Neuron (in vitro differentiated cells): ENCODE measurements around the gene IP6K3.

ENCODE experiments used
- H2AFZ ChIP-seq: one replicate; pipeline ENCODE4 v1.6.1; 2013; ENCODE audit warnings: low read depth, mild to moderate bottlenecking, inconsistent platforms, low read length, moderate library complexity
- H3K27me3 ChIP-seq: one replicate; pipeline ENCODE4 v1.6.1; 2013; ENCODE audit warnings: low read length; ENCODE audit not compliant: insufficient read depth
- H3K36me3 ChIP-seq: one replicate; pipeline ENCODE4 v1.6.1; 2013; ENCODE audit warnings: low read length; ENCODE audit not compliant: insufficient read depth
- H3K4me1 ChIP-seq: one replicate; pipeline ENCODE4 v1.6.1; 2013; ENCODE audit warnings: low read length; ENCODE audit not compliant: insufficient read depth
- H3K4me3 ChIP-seq: 2 replicates; pipeline ENCODE4 v1.5.1; 2013; ENCODE audit warnings: mild to moderate bottlenecking, low read length, moderate library complexity
- H3K9me3 ChIP-seq: one replicate; pipeline ENCODE4 v1.6.1; 2013; ENCODE audit warnings: low read length

IP6K3 gene

DNA sequence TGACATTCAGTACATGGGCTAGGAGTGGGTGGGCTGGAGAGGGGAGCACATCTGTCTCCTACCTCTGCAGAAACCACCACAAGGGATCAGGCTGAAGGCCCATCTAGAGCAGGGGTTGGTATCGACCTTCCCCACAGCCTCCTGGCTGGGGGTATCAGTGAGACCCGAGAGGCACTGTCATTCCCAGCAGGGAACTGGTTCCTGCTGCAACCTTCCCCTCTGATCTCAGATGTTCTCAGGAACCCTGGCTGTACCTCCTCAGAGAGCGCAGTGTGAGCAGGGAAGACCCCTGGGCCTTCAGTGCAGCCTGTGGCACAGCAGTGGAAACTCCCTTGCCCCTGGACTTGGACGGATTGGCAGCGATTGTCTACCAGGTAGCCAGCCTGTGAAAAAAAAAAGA, 7.8 kb downstream of the IP6K3 start:
- H3K4me3 ChIP-seq = no peak overlapping the region
- H3K36me3 ChIP-seq = no peaks in the 10 kb centered on the region
- no peak overlapping the region for H2AFZ ChIP-seq
- H3K27me3 ChIP-seq = peaks cover 9% of the 10 kb centered on the region
- H3K9me3 ChIP-seq = no peaks in the 10 kb centered on the region
- no peaks in the 10 kb centered on the region for H3K4me1 ChIP-seq

DNA sequence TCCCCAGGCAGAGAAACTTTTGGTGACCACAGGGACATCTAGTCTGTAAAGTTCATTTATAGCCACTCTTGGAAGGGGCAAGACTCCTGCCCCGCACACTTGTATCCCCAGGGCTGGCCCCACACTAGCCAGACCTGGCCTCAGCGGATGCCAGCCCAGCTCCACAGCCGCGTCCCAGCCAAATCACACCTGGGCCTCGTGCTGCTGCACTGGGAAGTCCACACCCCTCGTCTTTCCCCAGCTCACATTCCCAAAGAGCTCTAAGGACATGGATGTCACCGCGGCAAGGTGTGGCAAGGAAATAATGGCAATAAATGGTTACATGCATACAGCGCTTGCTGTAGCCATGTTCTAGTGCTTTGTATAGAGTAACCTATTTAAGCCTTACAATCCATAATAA, 8.6 kb downstream of the IP6K3 start:
- H2AFZ ChIP-seq = no peak overlapping the region
- no peaks in the 10 kb centered on the region for H3K9me3 ChIP-seq
- no peak overlapping the region for H3K4me3 ChIP-seq
- H3K36me3 ChIP-seq = no peaks in the 10 kb centered on the region
- H3K4me1 ChIP-seq = no peaks in the 10 kb centered on the region
- peaks cover 9% of the 10 kb centered on the region for H3K27me3 ChIP-seq

DNA sequence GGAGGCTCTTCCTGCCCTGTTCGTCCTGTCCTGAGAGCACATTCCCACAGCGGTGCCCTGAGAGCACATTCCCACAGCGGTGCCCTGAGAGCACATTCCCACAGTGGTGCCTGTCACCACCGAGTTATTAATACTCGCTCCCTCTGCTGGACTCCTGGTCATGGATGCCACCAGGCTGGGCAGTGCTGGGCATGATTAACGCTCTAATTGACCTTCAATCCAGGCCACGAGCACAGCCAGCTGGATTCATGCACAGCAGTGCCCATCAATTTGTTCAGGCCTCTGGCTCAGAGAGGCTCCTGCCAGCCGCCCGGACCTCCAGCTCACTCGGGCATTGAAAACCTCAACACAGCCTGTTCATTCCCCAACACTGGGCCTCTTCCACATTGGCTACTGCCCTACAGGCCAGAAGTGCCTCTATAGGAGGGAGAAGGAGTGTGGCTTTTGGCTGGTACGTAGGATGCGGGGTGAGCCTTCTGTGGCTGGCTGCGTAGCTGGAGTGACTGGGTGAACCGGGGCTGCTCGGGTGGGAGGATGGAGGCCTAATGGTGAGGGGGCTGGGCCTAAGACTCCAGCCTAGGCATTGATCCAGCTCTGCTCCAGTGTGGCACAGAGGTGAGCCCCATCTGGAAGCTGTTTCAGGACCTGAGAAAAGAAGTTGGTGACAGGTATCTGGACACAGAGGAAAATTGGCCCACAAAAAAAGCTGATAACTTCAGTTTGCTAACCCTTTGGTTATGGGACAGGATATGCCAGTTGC, 9.3 kb downstream of the IP6K3 start:
- peaks cover 9% of the 10 kb centered on the region for H3K27me3 ChIP-seq
- no peak overlapping the region for H3K4me3 ChIP-seq
- no peaks in the 10 kb centered on the region for H3K4me1 ChIP-seq
- H2AFZ ChIP-seq = no peak overlapping the region
- no peaks in the 10 kb centered on the region for H3K36me3 ChIP-seq
- no peaks in the 10 kb centered on the region for H3K9me3 ChIP-seq

DNA sequence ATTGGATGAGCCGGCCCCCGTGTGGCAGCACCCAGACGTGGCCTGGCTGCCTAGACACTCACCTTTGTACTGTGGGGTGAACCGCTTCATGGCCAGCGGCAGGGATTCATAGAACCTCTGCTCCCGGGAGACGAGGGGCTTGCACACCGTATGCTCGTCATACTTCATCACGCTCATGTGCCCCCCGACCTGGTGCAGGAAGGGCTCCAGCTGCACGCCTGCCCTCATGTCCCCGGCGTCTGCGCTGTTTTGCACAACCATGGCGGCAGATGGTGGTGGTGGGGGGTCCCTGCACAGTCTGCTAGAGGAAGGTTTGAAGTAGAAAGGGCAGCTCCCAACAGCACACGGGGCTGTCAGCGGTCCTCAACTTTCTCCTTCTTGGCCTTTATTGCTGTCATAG, 11.5 kb downstream of the IP6K3 start:
- no peaks in the 10 kb centered on the region for H3K9me3 ChIP-seq
- no peaks in the 10 kb centered on the region for H3K36me3 ChIP-seq
- peaks cover 5% of the 10 kb centered on the region for H3K27me3 ChIP-seq
- H2AFZ ChIP-seq = no peak overlapping the region
- no peaks in the 10 kb centered on the region for H3K4me1 ChIP-seq
- no peak overlapping the region for H3K4me3 ChIP-seq

DNA sequence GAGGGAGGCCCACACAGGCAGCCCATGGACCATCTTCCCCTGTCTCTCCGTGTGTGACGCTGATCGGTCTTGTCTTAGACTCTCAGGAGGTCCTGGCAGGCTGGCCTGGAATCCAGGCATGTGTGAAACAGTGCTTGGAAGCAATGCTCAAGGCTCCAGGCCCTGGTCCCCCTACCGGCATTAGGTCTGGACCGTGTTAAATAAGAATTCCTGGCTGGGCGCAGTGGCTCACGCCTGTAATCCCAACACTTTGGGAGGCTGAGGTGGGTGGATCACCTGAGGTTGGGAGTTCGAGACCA, 13.0 kb downstream of the IP6K3 start:
- no peak overlapping the region for H2AFZ ChIP-seq
- peaks cover 5% of the 10 kb centered on the region for H3K27me3 ChIP-seq
- no peaks in the 10 kb centered on the region for H3K4me1 ChIP-seq
- no peaks in the 10 kb centered on the region for H3K36me3 ChIP-seq
- H3K9me3 ChIP-seq = no peaks in the 10 kb centered on the region
- H3K4me3 ChIP-seq = no peak overlapping the region

DNA sequence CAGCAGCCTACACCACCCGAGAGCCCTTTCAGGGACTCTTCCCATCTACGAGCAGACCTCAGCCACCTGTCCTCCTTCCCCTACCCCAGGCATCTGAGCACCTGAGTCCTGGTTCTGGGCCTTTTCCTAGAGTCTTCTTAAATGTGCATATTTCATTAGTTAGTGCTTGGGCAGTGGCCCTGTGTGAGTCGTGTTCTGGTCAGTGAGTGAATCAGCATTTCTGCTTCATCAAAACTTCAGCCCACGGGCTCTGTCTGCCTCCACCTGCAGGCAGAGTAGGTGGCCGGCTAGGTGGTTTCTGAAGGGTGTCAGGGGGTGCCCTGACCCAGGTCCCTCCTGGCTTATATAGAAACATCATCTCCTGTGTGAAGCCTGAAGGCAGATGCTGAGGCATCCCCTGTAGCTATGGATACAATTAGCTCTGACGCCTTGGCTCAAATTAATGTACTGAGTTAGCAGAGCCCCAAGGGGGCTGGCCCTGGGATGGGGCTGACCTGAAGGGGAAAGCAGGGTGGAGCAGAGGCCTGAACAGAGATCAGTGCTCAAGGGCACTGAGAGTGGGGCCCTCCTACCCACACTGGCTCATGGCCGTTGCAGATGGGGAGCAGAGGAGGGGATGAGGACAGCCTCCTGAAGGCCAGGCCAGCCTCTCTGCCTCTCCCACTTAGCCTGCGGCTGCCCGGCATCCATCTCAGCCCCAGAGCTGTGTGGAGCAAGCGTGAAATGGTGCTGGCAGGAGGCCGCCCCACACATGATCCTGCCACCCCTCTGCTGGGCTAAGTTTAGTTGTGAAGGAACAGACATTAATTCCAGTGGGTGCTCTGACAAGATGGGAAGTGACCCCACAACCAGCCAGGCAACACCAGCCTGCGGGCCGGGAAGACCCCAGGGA, 13.6 kb downstream of the IP6K3 start:
- H3K36me3 ChIP-seq = no peaks in the 10 kb centered on the region
- peaks cover 4% of the 10 kb centered on the region for H3K27me3 ChIP-seq
- no peak overlapping the region for H3K4me3 ChIP-seq
- no peaks in the 10 kb centered on the region for H3K4me1 ChIP-seq
- no peak overlapping the region for H2AFZ ChIP-seq
- H3K9me3 ChIP-seq = no peaks in the 10 kb centered on the region

DNA sequence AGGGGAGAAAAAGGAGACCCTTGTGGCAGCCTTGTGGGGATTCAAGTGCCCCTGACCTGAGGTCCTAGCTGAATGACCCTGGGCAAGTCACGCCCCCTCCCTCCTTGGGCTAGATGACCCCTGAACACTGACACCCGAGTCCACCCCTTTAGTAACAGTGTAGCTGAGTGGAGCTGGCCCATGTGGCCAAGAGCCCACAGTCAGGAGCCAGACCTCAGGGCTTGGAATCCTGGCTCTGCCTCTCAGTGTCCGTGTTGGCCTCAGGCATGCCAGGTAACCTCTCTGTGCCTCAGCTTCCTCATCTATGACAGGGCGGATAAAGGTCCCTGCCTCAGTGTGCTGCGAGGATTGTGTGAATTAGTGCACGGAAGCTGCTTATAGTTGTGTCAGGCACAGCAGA, 14.3 kb downstream of the IP6K3 start:
- Histone ChIP-seq H3K4me3 (no peak overlapping the region), H3K36me3 (no peaks in the 10 kb centered on the region), H2AFZ (no peak overlapping the region), H3K27me3 (peaks cover 3% of the 10 kb centered on the region), H3K4me1 (no peaks in the 10 kb centered on the region), H3K9me3 (no peaks in the 10 kb centered on the region)

DNA sequence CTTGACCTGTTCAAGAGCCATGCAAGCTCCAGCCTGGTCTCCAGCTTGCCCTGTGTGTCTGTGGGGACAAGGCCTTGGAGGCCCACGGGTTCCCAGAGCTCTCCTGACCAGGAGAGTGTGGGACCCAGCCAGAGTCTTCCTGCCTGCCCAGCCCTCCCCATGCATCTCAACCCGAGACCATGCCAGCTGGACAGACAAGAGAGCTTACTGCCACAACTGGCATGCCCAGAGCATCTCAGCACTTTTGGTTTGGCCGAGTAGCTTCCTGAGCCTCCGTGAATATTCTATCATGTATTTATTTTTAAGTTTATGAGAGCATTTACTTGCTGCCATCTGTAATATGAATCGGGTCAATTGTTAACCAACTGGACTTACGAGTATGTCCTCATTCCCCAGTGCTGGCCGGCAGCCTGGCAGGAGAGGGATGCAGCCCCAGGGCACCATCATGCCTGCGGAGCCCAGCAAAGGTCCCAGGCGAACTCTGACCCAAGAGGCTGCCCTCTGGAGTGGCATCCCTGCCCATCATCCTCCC, 14.9 kb downstream of the IP6K3 start:
- no peak overlapping the region for H3K4me3 ChIP-seq

DNA sequence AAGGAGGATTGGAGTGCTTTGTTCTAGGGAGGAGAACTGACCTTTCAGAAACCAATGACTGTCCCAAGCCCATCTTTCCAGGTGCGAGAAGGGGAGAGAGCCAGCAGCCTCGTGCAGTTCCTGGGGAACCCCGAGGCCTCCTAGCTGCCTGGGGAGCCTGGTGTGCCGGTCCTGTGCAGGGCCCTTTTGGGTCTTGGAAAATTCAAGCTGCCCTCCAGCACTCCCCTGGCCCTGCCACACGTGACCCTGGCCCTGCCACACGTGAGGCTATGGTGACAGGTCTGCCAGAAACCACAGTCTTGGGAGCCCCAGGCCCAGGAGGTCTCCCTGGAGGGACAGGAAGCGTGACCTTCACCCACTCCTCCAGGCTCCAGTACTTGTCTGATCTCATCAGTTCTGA, 15.7 kb downstream of the IP6K3 start:
- Histone ChIP-seq H2AFZ (no peak overlapping the region), H3K36me3 (no peaks in the 10 kb centered on the region), H3K4me1 (no peaks in the 10 kb centered on the region), H3K9me3 (no peaks in the 10 kb centered on the region), H3K4me3 (no peak overlapping the region), H3K27me3 (peaks cover 3% of the 10 kb centered on the region)

More for the DNA sequence above, 14.9 kb downstream of the IP6K3 start:
- Histone ChIP-seq H3K9me3 (no peaks in the 10 kb centered on the region), H3K36me3 (no peaks in the 10 kb centered on the region), H2AFZ (no peak overlapping the region), H3K4me1 (no peaks in the 10 kb centered on the region), H3K27me3 (peaks cover 3% of the 10 kb centered on the region)

DNA sequence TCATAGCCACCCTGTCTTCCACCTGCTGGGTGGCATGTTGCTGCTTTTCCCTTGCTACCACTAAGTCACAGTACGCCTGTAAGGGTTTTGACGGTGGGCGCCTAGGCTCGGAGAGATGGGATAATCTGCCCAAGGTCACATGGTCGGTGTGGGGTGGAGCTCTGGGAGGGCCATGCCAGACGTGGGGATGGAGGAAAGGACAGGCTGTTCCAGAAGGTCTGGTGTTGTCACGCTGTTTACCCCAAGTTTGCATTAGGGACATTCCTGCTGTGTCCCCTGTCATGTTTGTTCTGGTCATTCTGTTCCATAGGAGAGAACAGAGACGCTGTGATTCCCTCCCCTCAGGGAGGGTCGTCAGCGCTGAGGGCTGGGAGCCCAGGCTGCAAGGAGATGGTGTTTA, 16.1 kb downstream of the IP6K3 start:
- H3K4me1 ChIP-seq = no peaks in the 10 kb centered on the region

DNA sequence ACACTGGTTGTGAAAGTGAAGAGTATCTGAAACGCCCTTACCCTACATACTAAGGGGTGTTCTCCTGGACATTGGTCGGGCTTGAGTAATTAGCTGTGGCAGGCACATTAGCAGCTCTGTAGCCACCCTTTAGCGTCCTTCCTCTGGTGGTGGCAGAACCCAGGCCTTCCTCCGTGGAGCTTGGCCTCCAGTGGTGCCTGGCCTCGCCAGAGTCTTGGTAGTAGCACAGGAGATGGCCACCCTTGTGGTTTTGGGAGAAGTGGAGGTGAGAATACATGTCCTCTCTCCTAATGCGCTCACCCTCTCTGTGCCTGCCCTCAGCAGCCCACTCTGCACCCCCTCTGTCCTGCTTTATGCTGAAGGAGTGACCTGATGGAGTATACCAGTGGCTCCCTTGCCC, 17.6 kb downstream of the IP6K3 start:
- Histone ChIP-seq H2AFZ (no peak overlapping the region), H3K27me3 (peaks cover 3% of the 10 kb centered on the region), H3K36me3 (no peaks in the 10 kb centered on the region), H3K9me3 (no peaks in the 10 kb centered on the region), H3K4me1 (no peaks in the 10 kb centered on the region), H3K4me3 (no peak overlapping the region)

More for the DNA sequence above, 16.1 kb downstream of the IP6K3 start:
- no peak overlapping the region for H2AFZ ChIP-seq
- no peak overlapping the region for H3K4me3 ChIP-seq
- H3K27me3 ChIP-seq = peaks cover 3% of the 10 kb centered on the region
- H3K36me3 ChIP-seq = no peaks in the 10 kb centered on the region
- no peaks in the 10 kb centered on the region for H3K9me3 ChIP-seq

DNA sequence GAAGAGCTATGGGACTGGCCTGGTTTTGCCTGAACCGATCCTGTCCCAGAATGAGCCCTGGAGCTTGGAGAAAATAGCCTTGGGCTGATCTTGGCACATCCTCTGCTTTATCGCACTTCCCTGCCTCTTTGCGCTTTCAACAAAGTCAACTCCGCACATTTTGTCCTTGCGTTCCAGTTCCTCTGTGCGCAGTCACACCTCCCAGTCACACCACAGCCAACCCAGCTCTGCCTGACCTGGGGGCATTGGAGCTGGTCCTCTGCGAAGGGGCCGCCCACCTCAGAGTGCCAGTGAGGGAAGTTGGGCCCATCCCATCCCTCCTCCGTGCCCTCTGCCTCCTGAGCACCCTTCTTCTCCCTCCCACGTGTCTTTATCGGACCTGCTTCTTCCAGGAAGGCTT, 18.3 kb downstream of the IP6K3 start:
- Histone ChIP-seq H3K27me3 (peaks cover 9% of the 10 kb centered on the region), H3K4me1 (no peaks in the 10 kb centered on the region), H3K4me3 (no peak overlapping the region), H3K9me3 (no peaks in the 10 kb centered on the region), H2AFZ (no peak overlapping the region), H3K36me3 (no peaks in the 10 kb centered on the region)

DNA sequence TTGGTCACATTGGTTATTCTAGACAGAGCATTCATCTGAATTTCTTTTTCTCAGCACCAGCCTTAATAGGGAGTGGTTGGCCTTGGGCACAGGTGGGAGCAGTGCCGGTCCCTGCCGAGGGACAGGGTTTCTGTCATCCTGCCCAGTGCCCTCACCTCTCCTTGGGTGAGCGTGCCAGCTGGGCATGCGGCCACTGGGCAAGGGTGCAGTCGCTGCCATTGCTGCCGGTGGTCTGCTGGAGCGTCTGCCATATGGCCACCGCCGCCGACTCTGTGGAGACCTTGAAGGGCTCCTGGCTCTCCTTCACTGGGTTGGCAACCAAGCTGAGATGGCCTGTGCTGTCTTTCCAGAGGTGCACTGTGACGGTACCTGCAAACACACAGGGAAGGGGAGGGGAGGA, 18.8 kb downstream of the IP6K3 start:
- H3K27me3 ChIP-seq = peaks cover 9% of the 10 kb centered on the region
- no peaks in the 10 kb centered on the region for H3K36me3 ChIP-seq
- H3K9me3 ChIP-seq = no peaks in the 10 kb centered on the region
- H2AFZ ChIP-seq = no peak overlapping the region
- H3K4me3 ChIP-seq = no peak overlapping the region
- no peaks in the 10 kb centered on the region for H3K4me1 ChIP-seq
